HG02610 (cell line): ENCODE results near the gene MRPL54.
"Not testable (repeated sequence)": the region's sequence is repeated elsewhere in the genome, so short reads cannot be mapped to it uniquely, and the experiment has no call there.

Experiments used
- ATAC-seq: cut with Tn5 transposase; IDR thresholded peaks from one replicate; pipeline ENCODE4 v1.9.1; 2021; ENCODE audit warnings: mild to moderate bottlenecking, moderate library complexity; ENCODE audit not compliant: unreplicated experiment

MRPL54 gene

GRCh38 chr19:3738477-3739220 is 23.8 kb upstream of the MRPL54 start:
- no peak for ATAC-seq

- ATAC-seq: no peak
Measured at GRCh38 chr19:3740431-3740830, 22.1 kb upstream of the MRPL54 start.

- no peak for ATAC-seq
Measured at GRCh38 chr19:3743486-3743885, 19.0 kb upstream of the MRPL54 start.

GRCh38 chr19:3745363-3746045 is 17.0 kb upstream of the MRPL54 start:
- ATAC-seq: no peak

DNA sequence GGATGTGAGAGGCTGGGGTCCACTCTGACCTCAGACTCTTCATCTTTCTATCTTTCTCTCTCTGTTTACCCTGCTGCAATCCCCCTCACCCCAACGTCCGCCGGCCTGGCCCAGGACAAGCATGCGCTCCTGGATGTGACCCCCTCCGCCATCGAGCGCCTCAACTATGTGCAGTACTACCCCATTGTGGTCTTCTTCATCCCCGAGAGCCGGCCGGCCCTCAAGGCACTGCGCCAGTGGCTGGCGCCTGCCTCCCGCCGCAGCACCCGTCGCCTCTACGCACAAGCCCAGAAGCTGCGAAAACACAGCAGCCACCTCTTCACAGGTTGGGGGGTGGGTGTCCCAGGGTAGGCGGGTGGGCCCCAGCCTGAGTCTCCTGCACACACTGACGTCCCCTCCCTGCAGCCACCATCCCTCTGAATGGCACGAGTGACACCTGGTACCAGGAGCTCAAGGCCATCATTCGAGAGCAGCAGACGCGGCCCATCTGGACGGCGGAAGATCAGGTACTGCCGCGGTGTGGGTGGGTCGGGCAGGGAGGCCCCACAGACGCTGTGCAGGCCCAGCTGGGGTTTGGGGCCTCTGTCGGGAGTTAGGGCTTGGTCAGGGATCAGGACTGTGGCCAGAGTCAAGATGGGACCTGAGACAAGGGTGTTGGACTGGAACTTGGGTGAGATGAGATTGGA is 16.0 kb upstream of the MRPL54 start:
- ATAC-seq: no peak

GRCh38 chr19:3748965-3749364 is 13.5 kb upstream of the MRPL54 start:
- ATAC-seq: no peak

GRCh38 chr19:3750211-3750610 is 12.3 kb upstream of the MRPL54 start:
- ATAC-seq: no peak

DNA sequence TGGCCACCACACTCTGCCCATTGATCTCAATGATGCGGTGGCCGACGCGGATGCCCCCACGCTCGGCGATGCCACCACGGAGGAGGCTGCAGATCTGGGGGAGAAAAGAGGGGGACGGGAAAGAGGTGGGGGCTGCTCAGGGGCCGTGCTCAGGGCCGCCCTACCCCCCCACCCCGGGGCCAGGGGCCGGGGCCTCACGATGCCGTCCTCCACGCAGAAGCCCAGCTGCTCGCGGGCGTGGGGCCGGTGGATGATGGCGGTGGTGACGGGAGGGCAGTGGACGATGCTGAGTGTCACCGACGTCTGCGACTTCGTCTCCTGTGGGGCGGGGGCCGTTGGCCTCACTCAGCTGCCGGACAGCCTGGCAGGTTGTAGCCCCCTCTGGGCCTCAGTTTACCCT is 11.2 kb upstream of the MRPL54 start:
- ATAC-seq: no peak

DNA sequence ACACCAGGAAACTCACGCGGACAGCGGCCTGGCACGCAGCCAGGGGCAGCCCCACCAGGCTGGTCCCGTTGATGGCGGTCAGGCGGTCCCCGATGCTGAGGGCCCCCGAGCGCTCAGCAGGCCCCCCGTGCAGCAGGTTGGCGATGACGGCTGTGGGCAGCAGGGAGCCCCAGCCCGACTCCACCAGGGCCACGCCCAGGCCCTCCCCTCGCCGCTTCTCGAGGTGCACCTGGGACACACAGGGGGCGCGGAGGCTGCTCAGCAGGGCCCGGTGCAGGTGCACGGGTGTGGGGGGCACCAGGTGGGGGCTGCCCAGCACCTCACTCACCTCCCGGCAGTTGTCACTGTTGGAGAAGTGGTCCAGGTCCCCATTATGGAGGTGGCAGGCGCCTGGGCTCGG is 10.0 kb upstream of the MRPL54 start:
- ATAC-seq: no peak

- no peak for ATAC-seq
Measured at GRCh38 chr19:3753631-3754410, 8.7 kb upstream of the MRPL54 start.

DNA sequence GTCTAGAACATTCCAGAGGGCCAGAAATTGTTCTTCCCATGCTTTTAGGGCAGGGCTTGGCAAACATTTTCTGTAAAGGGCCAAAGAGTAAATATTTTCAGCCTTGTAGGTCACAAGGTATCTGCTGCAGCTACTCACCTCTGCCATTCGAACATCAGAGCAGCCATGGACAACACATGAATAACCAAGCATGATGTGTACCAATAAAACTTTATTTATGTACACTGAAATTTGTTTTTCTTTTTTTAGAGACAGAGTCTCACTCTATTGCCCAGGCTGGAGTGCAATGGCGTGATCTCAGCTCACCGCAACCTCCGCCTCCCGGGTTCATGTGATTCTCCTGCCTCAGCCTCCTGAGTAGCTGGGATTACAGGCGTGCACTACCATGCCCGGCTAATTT is 4.8 kb upstream of the MRPL54 start:
- ATAC-seq: not testable (repeated sequence)

GRCh38 chr19:3758297-3758696 is 4.2 kb upstream of the MRPL54 start:
- not testable (repeated sequence) for ATAC-seq

DNA sequence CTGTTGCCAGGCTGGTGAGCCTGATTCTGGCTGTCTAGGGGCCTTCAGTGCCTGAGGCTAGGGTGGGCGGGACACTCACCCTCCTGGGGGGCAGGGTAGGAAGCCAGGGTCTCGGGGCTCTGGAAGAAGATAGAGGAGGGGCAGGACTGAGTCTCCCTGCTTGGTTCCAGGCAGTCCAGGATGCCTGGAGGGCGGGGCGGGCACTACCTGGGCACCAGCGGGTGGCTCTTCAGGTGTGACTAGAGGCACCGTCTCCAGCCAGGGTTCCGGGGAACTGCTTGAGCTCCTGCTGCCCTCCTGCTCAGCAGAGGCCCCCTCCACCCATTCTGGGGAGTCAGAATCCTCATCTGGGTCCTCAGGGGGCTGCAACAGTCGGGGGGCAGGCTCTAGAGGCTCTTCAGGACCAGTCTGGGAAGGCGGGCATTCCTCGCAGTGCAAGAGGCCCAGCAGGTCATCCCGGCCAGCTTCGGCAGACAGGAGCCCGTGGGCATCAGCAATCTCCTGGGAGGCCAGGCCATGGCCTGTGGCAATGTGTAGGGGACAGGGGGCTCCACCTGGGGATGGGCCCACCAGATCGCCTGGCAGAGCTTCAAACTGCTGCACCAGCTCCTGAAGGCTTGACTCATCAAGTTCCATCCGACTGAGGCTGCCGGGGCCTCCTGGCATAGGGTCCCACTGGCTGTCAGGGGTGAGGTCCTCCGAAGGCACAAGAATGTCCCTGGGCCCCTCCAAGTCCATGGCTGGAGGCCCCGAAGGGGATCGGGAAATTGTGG is 2.8 kb upstream of the MRPL54 start:
- no peak for ATAC-seq

DNA sequence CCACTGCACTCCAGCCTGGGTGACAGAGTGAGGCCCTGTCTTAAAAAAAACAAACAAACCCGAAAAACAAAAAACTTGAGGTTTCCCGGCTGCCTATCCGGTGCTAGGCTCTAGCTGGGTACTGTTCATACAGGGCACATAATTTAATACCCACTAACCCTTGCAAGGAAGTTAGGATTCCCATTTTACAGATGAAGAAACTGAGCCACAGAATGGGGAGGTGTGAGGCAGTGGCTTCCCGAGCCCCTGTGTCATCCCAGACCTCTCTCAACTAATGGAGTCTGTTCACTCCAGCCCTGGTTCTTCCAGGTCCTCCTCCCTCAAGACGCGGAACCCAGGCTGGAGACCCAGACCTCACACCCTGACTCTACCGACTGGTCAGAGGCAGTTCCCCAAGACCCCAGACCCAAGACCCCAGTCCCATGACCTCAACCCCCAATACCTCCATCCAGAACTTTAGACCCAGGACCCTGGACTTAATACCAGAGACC is 1.6 kb upstream of the MRPL54 start:
- ATAC-seq: no peak

- peak; percentile 50 for ATAC-seq
Measured at GRCh38 chr19:3761382-3762129, 926 bp upstream of the MRPL54 start, which contains the start of gene APBA3. TSS of gene APBA3 (minus strand) at chr19:3761692. CDS start at chr19:3760264, 1,428 bp downstream.

DNA sequence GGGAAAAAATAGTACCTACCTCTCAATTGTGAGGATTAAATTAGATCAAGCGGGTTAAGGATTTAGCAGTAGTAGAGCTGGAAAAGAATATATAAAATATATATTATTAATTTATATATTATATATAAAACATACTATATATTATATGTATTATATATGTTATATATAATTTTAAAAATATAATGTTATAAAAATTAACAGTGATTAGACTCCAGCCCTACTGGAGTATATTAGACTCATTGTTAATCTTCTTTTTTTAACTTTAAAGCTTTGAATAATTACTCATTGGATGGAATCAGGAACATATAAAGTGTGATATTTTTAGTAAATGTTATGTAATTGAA is 380 bp upstream of the MRPL54 start:
- ATAC-seq: no peak

DNA sequence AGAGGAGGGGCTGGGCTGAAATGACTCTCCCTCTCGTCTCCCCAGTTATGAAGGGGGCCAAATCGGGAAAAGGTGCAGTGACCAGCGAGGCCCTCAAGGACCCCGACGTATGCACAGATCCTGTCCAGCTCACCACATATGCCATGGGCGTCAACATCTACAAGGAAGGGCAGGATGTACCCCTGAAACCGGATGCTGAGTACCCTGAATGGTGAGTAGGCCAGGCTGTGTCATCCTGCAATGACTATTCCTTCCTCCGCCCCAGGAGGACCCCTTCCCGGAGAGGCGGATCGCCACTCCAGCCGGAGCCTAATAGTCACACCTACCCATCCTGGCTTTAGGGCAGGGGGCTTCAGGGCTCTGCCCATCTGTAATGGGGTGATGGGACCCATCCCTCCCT is 2.6 kb downstream of the MRPL54 start:
- no peak for ATAC-seq

DNA sequence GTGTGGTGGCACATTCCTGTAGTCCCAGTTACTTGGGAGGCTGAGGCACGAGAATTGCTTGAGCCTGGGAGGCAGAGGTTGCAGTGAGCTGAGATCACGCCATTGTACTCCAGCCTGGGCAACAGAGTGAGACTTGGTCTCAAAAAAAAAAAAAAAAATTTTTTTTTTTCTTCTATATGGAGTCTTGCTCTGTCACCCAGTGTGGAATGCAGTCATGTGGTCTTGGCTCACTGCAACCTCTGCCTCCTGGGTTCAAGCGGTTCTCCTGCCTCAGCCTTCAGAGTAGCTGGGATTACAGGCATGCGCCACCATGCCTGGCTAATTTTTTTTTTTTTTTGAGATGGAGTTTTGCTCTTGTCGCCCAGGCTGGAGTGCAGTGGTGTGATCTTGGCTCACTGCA is 3.3 kb downstream of the MRPL54 start:
- not testable (repeated sequence) for ATAC-seq

GRCh38 chr19:3766520-3766919 is 4.0 kb downstream of the MRPL54 start:
- no peak for ATAC-seq

DNA sequence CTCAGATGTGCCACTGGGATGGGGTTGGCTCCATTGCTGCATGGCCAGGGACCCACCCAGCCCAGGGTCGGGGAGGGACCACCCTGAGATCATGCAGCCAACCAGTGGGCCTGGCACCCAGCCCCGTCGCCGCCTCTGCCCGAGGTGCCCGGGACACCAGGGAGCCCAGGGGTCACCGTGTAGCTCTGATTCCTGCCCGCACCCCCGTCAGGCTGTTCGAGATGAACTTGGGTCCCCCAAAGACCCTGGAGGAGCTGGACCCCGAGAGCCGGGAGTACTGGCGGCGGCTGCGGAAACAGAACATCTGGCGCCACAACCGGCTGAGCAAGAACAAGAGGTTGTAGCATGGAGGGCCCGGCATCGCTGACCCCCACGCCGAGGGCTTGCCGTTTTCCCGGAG is 4.6 kb downstream of the MRPL54 start:
- ATAC-seq: no peak
